ENCODE data around the gene FEV. TPM values are rescaled to one million over a fixed set of nuclear protein-coding genes. Genes with fewer than 3 reads are reported as not detected.
A peak's percentile ranks its signal among the peaks of the same experiment; 100 is the strongest.

Gene FEV
- total and polyA plus RNA-seq, 4 donors: 0.11 to 0.14 TPM; not detected in 2

DNA sequence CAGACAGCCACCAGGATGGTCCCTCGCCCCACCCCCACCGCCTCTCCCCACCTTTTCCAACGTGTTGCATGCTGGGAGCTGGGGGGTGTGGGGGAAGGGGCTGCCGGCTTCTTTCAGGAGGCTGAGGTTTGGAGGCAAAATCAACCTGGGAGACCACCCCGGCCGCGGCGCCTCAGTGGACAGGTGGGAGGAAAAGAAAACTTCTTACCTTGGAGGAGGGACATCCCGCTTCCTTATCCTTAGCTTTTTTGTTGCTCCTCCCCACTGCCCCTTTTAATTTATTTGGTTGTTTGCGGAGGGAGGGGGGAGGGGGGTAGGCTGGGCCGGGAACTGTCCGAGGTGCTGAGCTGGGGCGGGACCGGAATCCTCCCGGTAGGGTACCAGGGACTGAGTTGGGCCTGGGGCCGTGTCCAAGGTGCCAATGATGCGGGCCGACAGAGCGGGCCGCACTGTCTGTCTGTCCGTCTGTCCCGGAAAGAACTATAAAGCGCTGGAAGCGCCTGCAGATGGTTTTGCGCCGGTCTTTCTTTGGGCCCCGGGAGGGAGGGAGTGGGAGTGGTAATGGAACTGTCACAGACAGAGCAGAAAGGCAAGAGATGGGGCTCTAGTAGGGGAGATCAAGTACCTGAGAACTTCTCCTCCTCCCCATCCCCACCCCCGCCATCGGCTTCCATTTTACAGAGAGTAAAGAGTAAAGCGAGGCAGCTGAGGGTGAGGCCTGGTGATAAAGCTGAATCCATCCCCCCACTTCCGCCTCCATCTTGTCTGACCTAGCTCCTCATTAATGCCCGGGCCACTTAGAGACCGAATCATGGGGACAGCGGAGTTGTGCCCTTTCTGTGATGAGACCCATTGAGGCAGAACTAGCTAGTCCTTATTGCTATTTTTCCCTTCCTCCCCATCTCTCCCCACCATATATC, 23.1 kb downstream of the FEV start:
- H3K4me3 ChIP-seq (ENCODE audit: low read depth, low read length): peak overlapping the region; percentile 48
- peaks cover 49% of the 10 kb centered on the region for H3K4me1 ChIP-seq (ENCODE audit: control insufficient read depth, insufficient read depth, low read length)
- peaks cover 34% of the 10 kb centered on the region for H3K27me3 ChIP-seq (ENCODE audit: control insufficient read depth, insufficient read depth, low read length)
- H3K9me3 ChIP-seq (ENCODE audit: control insufficient read depth, insufficient read depth, low read length): no peaks in the 10 kb centered on the region
- no peaks in the 10 kb centered on the region for H3K36me3 ChIP-seq (ENCODE audit: control insufficient read depth, insufficient read depth, low read length)
- H3K27ac ChIP-seq (ENCODE audit: low read depth, low read length): no peak overlapping the region
- 16% methylated on average over 22 of the region's 34 CpGs for WGBS (ENCODE audit: insufficient coverage)
- peak in 2 of 6 donors; percentile 38 to 87 for DNase-seq (ENCODE audit: low read depth in 4 of 6, low spot score in 6 of 6)

DNA sequence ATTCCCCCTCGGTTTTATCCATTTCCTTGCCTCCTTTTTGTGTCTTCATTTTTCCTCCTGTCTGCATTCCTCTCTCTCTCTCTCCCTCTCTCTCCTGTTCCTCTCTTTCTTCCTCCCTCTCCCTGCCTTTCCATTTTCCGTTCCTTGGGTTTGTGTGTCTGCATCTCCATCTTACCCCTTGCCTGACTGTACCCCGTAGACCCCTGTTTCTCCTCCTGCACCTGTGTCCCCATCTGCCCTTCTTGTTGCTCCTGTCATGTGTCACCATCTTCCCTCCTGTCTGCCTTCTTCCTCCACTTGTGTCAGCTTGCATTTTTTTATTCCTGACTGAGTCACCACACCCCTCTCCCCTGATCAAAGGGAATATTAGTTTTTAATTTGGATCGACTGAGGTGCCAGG, 23.8 kb downstream of the FEV start:
- Histone ChIP-seq H3K4me1 (ENCODE audit: control insufficient read depth, insufficient read depth, low read length) (peaks cover 49% of the 10 kb centered on the region), H3K27ac (ENCODE audit: low read depth, low read length) (no peak overlapping the region), H3K27me3 (ENCODE audit: control insufficient read depth, insufficient read depth, low read length) (peaks cover 34% of the 10 kb centered on the region), H3K36me3 (ENCODE audit: control insufficient read depth, insufficient read depth, low read length) (no peaks in the 10 kb centered on the region), H3K4me3 (ENCODE audit: low read depth, low read length) (peak overlapping the region; percentile 39), H3K9me3 (ENCODE audit: control insufficient read depth, insufficient read depth, low read length) (no peaks in the 10 kb centered on the region)
- WGBS (ENCODE audit: insufficient coverage): 11% methylated on average over 3 of the region's 4 CpGs
- peak in 1 of 6 donors; percentile 26 for DNase-seq (ENCODE audit: low read depth in 4 of 6, low spot score in 6 of 6)

DNA sequence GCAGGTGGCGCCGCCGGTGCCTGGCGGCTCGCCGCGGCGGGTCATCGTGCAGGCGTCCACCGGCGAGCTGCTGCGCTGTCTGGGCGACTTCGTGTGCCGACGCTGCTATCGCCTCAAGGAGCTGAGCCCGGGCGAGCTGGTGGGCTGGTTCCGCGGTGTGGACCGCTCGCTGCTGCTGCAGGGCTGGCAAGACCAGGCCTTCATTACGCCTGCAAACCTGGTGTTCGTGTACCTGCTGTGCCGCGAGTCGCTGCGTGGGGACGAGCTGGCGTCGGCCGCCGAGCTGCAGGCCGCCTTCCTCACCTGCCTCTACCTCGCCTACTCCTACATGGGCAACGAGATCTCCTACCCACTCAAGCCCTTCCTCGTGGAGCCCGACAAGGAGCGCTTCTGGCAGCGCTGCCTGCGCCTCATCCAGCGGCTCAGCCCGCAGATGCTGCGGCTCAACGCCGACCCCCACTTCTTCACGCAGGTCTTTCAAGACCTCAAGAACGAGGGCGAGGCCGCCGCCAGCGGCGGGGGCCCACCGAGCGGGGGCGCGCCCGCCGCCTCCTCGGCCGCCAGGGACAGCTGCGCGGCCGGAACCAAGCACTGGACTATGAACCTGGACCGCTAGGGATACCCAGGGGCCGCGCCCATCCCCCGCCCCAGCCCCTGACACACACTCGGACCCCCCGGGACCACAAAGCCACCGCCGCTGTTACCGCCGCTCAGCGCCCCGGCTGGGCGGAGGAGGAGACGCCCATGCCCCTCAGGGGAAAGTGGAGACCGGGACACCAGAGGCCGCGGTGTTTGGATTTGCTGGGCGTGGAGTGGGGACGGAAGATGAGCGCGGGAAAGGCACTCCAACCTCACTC, 24.4 kb downstream of the FEV start:
- Histone ChIP-seq H3K27ac (ENCODE audit: low read depth, low read length) (no peak overlapping the region), H3K4me1 (ENCODE audit: control insufficient read depth, insufficient read depth, low read length) (peaks cover 49% of the 10 kb centered on the region), H3K27me3 (ENCODE audit: control insufficient read depth, insufficient read depth, low read length) (peaks cover 34% of the 10 kb centered on the region), H3K36me3 (ENCODE audit: control insufficient read depth, insufficient read depth, low read length) (no peaks in the 10 kb centered on the region), H3K9me3 (ENCODE audit: control insufficient read depth, insufficient read depth, low read length) (no peaks in the 10 kb centered on the region), H3K4me3 (ENCODE audit: low read depth, low read length) (peak overlapping the region; percentile 39)
- WGBS (ENCODE audit: insufficient coverage): under 1% methylated on average over 86 of the region's 87 CpGs
- DNase-seq (ENCODE audit: low read depth in 4 of 6, low spot score in 6 of 6): peak in 2 of 6 donors; percentile 37 to 60

DNA sequence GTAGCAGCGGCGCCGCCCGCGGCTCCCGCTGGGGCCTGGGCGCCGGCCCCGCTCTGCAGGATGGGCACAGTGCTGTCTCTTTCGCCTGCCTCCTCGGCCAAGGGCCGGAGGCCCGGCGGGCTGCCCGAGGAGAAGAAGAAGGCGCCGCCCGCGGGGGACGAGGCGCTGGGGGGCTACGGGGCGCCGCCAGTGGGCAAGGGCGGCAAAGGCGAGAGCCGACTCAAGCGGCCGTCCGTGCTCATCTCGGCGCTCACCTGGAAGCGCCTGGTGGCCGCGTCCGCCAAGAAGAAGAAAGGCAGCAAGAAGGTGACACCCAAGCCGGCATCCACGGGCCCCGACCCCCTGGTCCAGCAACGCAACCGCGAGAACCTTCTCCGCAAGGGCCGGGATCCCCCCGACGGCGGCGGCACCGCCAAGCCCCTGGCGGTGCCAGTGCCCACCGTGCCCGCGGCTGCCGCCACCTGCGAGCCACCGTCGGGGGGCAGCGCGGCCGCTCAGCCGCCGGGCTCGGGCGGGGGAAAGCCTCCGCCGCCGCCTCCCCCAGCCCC, 25.1 kb downstream of the FEV start:
- WGBS (ENCODE audit: insufficient coverage): under 1% methylated on average over 67 of the region's 67 CpGs
- no peak for DNase-seq (ENCODE audit: low read depth in 4 of 6, low spot score in 6 of 6)
- Histone ChIP-seq H3K9me3 (ENCODE audit: control insufficient read depth, insufficient read depth, low read length) (no peaks in the 10 kb centered on the region), H3K36me3 (ENCODE audit: control insufficient read depth, insufficient read depth, low read length) (no peaks in the 10 kb centered on the region), H3K27ac (ENCODE audit: low read depth, low read length) (no peak overlapping the region), H3K27me3 (ENCODE audit: control insufficient read depth, insufficient read depth, low read length) (peaks cover 34% of the 10 kb centered on the region), H3K4me3 (ENCODE audit: low read depth, low read length) (peak overlapping the region; percentile 45), H3K4me1 (ENCODE audit: control insufficient read depth, insufficient read depth, low read length) (peaks cover 49% of the 10 kb centered on the region)

DNA sequence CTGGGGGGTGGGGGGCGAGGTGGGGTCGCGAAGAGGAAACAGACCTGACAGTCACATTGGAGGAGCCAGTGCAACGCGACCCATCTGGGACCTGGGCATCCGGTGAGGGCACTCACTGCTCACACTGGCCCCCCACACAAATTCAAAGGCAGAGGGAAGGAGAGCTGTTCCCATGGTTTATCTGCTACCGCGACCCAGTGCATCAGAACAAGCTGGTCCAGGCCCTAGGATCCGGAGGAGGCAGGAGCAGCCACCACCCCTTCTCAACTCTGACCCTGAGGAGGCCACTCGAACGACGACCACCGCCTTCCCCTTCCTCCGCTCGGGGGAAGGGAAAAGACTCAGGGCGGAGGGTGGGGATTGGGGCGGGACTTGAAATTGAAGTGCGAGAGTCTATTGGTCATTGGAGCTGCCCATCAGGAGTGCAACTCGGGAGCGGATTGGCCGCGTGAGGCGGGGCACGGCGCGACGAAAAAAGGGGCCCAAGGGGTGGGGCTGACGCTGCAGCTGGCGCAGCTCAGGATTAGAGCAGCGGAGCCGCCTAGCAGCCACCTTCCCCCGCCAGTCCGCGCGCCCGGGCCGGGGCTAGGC, 25.7 kb downstream of the FEV start, which contains the start of gene CDK5R2:
CDK5R2 (plus strand) TSS at position 526 of the 591 bp plus-strand sequence. CDS start 155 bp downstream, outside the sequence.
- under 1% methylated on average over 36 of the region's 37 CpGs for WGBS (ENCODE audit: insufficient coverage)
- Histone ChIP-seq H3K9me3 (ENCODE audit: control insufficient read depth, insufficient read depth, low read length) (no peaks in the 10 kb centered on the region), H3K27me3 (ENCODE audit: control insufficient read depth, insufficient read depth, low read length) (peaks cover 34% of the 10 kb centered on the region), H3K27ac (ENCODE audit: low read depth, low read length) (no peak within 1 kb of the TSS), H3K4me1 (ENCODE audit: control insufficient read depth, insufficient read depth, low read length) (peaks cover 46% of the 10 kb centered on the region), H3K36me3 (ENCODE audit: control insufficient read depth, insufficient read depth, low read length) (no peaks in the 10 kb centered on the region), H3K4me3 (ENCODE audit: low read depth, low read length) (peak within 1 kb of the TSS; percentile 45)
- peak; percentile 89 to 99 (median 94) for DNase-seq (ENCODE audit: low read depth in 4 of 6, low spot score in 6 of 6)

DNA sequence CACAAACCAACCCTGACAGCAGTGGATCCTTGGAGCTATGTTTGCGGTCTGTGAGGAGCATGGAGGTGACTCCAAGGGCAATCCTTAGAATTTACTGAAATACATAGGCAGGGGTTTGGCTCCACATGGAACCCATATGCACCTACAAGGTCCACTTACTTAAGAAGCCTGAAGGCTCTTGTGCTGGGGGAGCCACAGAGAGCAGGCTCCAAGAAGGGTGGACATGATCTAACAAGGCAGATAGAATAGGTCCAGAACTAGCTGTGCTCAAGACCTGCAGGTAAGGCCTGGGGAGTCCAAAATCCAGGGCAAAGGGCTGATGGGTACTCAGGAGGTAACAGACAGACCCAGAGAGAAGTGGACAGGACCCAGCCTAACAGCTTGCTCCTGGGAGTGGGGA, 26.7 kb downstream of the FEV start:
- Histone ChIP-seq H3K36me3 (ENCODE audit: control insufficient read depth, insufficient read depth, low read length) (peaks cover 5% of the 10 kb centered on the region), H3K27ac (ENCODE audit: low read depth, low read length) (no peak overlapping the region), H3K4me3 (ENCODE audit: low read depth, low read length) (no peak overlapping the region), H3K4me1 (ENCODE audit: control insufficient read depth, insufficient read depth, low read length) (peaks cover 39% of the 10 kb centered on the region), H3K9me3 (ENCODE audit: control insufficient read depth, insufficient read depth, low read length) (no peaks in the 10 kb centered on the region), H3K27me3 (ENCODE audit: control insufficient read depth, insufficient read depth, low read length) (peaks cover 32% of the 10 kb centered on the region)
- WGBS (ENCODE audit: insufficient coverage): 100% methylated on average over 1 of the region's 1 CpG
- DNase-seq (ENCODE audit: low read depth in 4 of 6, low spot score in 6 of 6): no peak

DNA sequence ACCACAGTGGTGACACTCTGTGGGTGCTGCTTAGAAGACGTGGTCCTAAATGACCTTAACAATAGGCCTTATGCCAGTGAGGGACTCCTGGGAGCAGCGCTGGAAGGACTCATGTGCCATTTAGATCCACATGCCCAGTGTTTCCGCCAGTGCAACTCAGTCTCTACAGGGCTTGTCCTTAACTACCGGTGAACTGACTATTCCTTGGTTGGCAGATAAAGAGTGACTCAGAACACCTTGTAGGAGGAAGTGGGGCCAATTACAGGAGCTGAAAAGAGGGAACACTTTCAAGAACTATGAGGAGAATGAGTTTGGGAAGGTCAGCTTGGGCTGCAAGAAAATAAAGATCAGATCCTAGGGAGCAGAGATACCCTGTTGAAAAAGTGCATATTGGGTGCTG, 27.3 kb downstream of the FEV start:
- Histone ChIP-seq H3K27me3 (ENCODE audit: control insufficient read depth, insufficient read depth, low read length) (peaks cover 30% of the 10 kb centered on the region), H3K4me3 (ENCODE audit: low read depth, low read length) (no peak overlapping the region), H3K27ac (ENCODE audit: low read depth, low read length) (no peak overlapping the region), H3K9me3 (ENCODE audit: control insufficient read depth, insufficient read depth, low read length) (no peaks in the 10 kb centered on the region), H3K4me1 (ENCODE audit: control insufficient read depth, insufficient read depth, low read length) (peaks cover 33% of the 10 kb centered on the region), H3K36me3 (ENCODE audit: control insufficient read depth, insufficient read depth, low read length) (peaks cover 5% of the 10 kb centered on the region)
- no peak for DNase-seq (ENCODE audit: low read depth in 4 of 6, low spot score in 6 of 6)
- 85% methylated on average over 4 of the region's 4 CpGs for WGBS (ENCODE audit: insufficient coverage)

DNA sequence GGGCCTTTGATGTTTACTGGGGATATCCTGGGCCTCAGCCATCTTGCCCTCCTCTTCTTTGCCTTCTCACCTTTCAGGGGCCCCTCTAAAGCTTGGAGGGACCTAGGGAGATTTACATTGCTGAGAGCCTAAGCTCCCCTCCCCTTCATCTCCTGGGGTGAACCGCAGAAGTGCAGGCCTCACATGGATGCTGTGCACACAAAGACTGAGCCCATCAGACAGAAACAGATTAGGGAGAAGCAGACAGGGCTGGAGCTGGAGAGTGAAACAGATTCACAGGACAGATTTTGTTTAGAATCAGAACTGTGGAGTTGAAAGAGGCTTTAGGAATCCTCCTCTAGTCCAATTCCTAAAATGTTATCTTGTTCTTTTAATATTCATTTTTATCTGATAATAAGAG, 28.9 kb downstream of the FEV start:
- Histone ChIP-seq H3K27ac (ENCODE audit: low read depth, low read length) (no peak overlapping the region), H3K27me3 (ENCODE audit: control insufficient read depth, insufficient read depth, low read length) (peaks cover 14% of the 10 kb centered on the region)
- DNase-seq (ENCODE audit: low read depth in 4 of 6, low spot score in 6 of 6): no peak

More for the DNA sequence above, 28.9 kb downstream of the FEV start:
- peaks cover 18% of the 10 kb centered on the region for H3K4me1 ChIP-seq (ENCODE audit: control insufficient read depth, insufficient read depth, low read length)
- H3K9me3 ChIP-seq (ENCODE audit: control insufficient read depth, insufficient read depth, low read length): no peaks in the 10 kb centered on the region
- peaks cover 5% of the 10 kb centered on the region for H3K36me3 ChIP-seq (ENCODE audit: control insufficient read depth, insufficient read depth, low read length)
- H3K4me3 ChIP-seq (ENCODE audit: low read depth, low read length): no peak overlapping the region
- WGBS (ENCODE audit: insufficient coverage): 0% methylated on average over 1 of the region's 1 CpG
